T-helper 1 cell (primary cell): ENCODE measurements around the gene XRCC5.
A peak's percentile ranks its signal among the peaks of the same experiment; 100 is the strongest.
"Not testable (repeated sequence)": the region's sequence is repeated elsewhere in the genome, so short reads cannot be mapped to it uniquely, and the experiment has no call there.

Experiments used
- DNase-seq, 5 donors: peaks; one replicate each; pipeline ENCODE4 v3.0.0-alpha.2; 2012 to 2020

The XRCC5 gene

DNA sequence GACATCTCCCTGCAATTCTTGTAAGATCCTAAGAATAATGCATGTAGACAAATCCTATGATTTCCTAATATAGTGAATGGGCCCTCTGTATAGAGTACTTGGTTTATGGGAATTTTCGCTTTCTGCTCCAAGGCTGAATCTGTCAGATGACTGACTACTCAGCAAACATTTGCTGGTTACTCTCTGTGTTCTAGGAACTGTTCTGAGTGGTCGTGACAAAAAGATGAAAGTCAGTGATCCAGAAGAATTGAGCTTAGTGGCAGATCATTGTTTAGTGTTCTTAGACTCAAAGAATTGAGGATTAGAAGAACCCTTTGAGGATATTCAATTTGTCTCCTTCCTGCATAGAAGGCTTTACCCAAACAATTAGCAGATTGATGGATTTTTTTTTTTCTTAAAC lies 10.0 kb downstream of the XRCC5 start:
- DNase-seq = no peak

DNA sequence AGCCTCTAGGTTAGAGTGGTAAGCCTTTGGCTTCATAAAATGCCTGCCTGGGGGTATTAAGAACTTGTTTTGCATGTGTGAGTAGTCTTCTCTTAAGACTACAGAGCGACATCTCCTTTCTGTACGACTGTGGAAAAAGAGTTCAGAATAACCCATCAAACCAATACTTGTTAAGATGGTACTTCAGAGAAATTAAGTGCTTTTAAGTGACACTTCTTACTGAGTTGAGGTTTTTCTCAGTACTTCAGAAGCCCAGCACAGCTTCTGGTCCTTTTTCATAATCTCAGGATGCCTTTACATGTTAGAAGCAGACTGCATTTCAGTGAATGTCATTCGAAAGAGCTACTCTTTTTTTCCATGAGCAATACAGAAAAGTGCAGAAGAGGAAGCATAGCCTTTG lies 10.8 kb downstream of the XRCC5 start:
- DNase-seq = peak in 1 of 5 donors; percentile 86

DNA sequence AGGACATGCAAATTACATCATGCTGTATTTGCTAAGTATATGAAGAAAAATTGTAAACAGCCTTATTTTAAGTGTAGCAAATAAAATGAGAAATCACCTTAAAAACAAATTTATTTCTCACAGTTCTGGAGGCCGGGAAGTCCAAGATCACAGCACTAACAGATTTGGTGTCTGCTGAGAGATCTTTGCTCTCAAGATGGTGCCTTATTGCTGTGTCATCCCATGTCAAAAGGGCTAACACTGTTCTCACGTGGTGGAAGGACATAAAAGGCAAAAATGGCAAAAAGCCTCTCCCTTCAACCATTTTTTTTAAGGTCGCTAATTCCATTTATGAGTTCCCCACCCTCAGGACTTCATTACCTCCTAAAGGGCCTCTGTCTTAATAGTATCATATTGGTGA lies 12.1 kb downstream of the XRCC5 start:
- DNase-seq = no peak

DNA sequence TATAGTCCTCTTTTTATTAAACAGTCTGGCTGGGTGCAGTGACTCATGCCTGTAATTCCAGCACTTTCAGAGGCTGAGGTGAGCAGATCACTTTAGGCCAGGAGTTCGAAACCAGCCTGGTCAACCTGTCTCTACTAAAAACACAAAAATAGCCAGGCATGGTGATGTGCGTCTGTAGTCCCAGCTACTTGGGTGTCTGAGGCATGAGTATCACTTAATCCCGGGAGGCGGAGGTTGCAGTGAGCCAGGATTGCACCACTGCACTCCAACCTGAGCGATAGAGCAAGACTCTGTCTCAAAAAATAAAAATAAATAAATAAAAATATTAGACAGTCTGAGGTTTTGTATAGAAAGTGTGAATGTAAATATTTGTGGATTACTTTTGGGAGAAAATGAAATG lies 17.8 kb downstream of the XRCC5 start:
- no peak for DNase-seq

DNA sequence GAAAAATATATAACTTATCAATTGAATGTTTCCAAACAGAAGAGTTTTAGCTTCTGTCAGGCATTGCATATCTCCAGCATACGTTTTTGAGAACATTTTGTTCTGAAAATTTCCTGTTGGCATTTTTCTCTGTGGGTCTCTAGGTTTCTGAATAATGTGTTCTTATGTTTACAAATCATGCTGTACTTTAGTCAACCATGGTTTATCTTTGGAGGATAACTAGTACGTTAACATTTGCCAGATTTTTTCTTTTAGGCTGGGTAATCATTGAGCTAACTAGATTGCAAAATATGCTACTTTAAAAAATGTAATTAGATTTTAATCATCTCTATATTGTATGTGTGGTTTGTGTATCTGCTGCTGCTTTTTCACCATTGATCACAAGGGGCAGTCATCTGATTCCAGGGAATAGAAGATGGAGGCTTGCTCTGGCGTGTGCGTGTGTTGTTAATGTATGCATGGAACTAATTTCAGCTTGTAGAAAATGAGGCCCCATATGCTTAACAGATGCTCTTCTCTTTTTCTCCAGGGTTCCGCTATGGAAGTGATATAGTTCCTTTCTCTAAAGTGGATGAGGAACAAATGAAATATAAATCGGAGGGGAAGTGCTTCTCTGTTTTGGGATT lies 21.3 kb downstream of the XRCC5 start:
- DNase-seq = no peak

DNA sequence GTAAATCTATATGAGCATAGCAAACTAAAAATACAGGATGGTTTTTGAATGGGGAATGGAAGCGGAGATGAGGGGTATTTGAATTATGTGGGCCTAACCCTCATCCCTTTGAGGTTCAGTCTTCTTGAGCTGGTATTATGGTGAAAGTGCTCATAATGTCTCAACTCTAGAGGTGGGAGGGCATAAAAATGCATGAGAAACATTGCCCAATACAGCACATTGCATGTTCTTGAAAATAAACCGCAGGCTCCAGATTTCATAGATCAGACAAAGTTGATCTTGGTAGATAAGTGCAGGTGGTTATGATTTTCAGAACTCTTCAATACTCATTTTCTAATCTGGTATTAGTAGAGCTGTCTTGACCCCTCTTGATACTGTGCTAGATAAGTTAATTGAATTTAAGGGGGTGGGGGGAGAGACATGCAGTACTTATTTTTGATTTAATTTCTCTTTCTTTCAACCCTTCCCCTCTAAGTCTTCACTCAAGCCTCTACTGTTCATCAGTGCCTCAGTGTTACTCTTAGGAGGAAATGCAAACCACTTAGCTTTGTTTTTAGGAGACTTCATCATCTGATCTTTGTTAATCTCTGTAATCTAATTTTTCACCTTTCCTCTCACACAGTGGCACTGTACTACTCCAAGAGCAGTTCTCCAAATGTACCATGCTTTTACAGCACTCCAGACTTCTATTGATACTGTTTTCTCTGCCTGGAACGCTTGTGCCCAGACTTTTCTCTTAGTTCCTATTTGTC lies 22.2 kb downstream of the XRCC5 start:
- peak in 1 of 5 donors; percentile 40 for DNase-seq

DNA sequence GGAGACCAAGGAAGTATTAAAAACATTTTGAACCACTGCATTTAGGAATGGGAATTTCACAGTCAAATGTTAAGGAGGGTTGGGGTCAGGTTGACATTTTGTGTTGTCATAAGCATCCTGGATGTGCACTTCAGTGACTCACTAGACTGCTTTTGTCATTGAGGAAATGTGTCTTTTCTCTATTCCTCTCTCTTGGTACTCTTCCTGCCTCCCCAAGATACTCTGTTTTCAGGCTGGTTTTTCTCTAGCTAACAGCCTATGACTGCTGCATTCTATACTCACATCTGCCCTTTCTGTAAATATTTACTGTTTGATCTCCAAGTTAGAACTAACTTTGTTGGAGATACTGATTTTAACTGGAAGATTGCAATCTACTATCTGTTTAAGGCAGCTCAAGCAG lies 23.4 kb downstream of the XRCC5 start:
- no peak for DNase-seq

DNA sequence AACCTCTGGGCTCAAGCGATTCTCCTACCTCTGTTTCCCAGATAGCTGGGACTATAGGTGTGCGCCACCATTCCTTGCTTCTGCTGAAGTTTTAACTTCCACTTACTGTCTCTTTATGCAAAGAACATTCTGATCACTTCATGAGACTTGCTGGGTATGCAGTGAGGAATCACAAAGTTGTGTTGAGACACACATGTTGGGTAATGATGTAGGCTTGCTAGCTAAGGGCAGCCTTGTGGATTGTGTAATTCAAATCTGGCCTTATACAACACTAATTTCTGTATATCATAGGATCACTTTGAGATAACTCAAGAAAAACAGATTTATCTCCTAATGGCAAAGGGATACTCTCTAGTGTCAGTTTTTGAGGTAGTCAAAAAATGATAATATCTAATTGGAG lies 24.2 kb downstream of the XRCC5 start:
- no peak for DNase-seq

DNA sequence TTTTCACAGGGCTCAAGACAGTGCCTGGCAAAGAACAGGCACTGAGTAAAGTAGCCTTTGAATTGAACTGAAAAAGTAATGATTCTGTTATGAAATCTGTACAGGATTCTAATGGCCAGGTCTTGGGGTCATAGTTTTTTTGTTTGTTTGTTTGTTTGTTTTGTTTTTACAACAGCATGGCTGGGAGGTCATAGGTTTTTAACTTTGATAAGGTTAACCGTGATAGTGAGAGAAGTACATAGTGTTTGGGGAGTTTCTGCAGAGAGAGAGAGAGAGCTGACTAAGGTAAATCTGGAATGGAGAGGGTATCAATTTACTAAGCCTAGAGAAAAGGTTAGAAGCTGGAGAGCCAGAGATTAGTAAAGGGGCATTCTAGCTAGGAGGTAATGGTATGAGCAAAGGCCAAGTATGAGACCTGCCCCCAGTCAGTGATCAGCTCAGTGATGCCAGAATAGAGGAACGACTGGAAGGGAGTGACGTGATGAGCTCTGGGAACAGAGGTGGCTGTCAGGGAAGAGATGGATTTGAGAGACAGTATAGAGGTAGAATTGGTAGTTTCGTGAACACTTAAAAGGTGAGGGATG lies 25.9 kb downstream of the XRCC5 start:
- DNase-seq = no peak

DNA sequence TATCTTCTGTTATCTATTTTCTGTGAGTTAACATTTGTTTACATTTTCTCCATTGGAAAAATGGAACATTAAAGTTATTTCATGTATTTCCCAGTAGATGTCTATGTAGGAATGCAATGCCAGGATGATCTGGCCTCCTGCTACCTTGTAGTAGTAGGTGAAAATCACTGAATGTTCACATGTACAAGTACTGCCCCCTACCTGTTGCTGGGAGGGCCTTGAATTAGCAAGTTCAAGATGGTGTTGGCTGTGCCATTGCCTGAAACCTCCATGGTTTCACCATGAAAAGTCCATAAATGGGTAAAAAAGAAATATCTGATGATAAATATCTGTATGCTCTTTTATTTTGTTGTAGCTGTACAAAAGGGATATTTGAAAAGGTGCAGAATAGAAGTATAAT lies 30.7 kb downstream of the XRCC5 start:
- DNase-seq = peak in 4 of 5 donors; percentile 10 to 47 (median 26)

DNA sequence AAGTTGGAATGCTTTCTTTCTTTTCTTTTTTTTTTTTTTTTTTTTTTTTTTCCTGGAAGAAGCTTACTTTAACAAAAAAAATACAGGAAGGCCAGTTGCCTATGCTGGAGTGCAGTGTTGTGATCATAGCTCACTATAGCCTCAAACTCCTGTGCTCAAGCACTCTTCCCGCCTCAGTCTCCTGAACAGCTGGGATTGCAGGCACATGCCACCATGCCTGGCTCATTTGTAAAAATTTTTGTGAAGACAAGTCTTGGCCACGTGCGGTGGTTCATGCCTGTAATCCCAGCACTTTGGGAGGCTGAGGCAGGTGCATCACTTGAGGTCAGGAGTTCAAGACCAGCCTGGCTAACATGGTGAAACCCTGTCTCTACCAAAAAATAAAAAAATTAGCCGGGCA lies 32.4 kb downstream of the XRCC5 start:
- DNase-seq = not testable (repeated sequence)

DNA sequence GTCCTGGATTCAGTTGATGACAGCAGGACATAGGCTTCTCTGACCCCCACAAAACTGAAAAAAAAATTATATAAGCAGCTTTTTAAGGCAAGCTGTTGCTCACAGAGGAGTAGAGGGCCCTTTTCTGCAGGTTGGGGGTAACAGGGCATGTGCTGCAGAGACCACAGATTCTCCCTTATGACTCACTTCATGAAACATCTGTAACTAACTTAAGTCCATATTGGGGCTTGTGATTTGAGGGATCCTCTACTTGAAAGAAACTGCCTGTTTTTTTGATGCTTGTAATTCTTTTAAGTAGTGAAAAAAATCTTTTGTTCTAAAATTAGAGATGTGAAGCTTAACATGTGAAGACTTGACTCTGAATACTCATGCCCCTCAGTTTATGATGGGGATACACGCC lies 33.4 kb downstream of the XRCC5 start:
- DNase-seq = peak in 1 of 5 donors; percentile 65

DNA sequence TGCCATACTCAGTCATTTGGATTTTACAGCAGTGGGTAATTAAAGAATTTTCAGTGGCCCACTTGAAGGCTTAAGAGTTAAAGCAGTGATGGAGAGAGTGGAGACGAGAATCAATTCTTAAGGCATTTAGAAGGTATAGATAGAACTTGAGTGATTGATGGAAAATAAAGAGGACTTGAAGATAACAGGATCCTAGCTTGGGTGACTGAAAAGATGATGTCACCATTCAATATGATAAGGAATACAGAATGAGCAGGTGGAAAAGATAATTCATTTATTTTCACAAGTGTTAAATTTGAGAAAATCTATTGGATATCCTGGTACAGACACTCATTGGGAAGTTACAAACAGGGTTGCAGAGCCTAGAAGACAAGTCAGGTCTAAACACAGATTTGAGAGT lies 35.2 kb downstream of the XRCC5 start:
- DNase-seq = no peak

DNA sequence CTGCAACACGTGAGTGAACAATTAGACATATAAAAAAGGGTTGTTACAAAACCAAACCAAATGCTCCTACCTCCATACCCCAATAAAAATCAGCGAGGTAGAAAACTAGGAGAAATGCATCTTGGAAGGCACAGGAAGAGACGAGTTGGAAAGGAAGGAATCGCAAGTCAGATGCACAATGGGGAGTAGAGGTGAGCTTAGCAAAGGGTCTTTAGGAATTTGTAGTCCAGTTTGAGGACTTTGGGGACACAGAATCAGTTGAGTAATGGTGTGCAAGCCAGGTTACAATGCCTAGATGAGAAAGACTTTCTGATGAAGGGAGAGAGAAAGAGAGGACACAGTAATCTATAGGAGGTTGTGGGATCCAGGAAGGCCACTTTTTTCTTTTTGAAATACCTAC lies 35.7 kb downstream of the XRCC5 start:
- DNase-seq = no peak

DNA sequence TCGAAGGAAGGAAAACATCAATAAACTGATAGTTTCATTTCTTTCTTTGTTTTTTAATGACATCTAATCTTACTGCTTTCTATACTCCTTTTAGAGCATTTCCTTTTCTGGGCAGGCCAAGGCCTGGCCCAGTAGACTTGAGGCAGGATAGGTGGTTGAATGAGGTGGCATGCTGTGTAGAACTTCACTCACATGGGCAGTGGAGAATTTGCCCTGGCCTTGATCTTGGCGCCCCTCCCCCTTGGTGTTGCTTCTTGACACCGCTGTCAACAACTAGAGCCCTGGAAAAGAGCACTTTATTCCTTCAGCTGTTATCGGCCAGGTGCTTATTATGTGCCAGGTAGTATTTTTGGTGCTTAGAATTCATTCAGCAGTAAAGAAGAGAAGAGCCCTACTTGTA lies 37.4 kb downstream of the XRCC5 start:
- no peak for DNase-seq

DNA sequence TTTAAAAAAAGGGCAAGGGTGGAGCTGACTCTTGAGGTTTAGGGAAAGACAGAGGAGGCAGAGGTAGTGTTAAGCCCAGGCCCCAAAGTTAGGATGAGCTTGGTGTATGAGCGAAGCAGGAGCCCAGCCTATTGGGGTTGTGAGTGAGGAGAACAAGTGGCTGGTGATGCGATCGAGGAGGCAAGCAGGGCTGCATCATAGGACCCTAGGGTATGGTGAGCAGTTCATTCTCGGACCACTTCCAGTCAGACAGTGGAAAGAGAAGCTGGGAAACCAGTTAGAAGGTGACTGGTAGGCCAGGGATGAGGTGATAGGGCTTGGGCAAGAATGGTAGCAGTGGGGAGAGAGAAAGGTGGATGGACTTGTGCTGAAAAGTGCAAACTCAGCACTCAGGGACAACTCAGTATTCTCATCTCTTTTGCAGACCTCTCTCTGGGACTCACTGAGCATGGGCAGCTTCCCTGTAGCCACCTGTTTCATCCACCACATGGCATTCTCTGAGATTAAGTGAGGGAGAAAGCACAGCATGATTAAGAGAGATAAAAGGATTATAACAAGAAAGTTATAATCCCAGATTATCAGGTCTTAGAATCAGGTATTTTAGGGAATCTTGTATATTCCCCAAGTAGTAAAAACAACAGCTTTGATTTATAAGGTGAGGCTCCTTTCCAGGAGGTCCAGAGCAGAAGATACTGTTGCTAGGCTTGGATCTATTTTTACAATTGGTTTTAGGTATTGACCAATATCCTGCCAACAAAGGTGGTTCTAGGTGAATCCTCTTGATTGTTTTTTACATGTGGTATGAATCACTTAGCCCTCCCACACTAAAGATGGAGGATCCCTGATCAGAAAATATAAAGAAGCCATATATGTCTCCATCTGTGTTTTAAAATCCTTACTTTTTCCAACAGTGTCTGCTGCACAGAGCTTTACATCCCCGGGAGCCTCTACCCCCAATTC lies 38.3 kb downstream of the XRCC5 start:
- DNase-seq = no peak

DNA sequence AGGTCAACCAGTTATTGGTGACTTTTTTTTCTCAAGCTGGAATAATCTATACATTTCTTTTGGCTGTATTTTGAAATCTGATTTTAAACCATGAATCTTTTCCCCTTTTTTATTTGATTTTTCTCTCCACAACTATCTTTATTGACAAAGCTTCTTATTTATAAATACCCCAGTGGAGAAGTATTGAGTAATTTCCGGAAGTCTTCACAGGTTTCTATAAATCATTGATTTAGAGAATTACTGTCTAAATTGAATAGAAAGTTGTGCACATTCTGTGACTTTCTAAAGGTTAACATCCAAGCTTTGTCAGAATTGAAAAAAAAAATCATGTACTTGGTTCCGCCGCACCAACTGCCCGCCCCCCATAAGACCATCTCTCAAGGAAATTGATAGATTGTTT lies 39.8 kb downstream of the XRCC5 start:
- DNase-seq = no peak

DNA sequence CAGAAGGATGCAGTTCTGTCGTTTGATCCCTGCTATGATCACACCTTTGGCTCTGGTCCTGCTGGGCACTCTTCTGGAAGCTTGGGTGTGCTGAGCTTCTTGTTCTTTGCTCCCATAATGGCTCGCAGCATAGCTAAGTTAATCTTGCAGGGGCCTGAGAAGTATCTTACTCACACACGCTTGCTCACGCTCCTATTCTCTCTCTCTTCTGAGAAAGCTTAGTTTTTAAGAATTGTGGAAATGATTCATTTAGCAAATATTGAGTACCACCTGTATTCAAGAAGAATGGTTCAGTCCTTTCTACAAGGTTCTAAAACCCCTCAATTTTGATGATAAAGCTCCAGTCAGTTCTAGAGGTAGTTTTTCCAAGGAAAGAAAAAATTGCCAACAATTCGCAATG lies 40.6 kb downstream of the XRCC5 start:
- DNase-seq = no peak

DNA sequence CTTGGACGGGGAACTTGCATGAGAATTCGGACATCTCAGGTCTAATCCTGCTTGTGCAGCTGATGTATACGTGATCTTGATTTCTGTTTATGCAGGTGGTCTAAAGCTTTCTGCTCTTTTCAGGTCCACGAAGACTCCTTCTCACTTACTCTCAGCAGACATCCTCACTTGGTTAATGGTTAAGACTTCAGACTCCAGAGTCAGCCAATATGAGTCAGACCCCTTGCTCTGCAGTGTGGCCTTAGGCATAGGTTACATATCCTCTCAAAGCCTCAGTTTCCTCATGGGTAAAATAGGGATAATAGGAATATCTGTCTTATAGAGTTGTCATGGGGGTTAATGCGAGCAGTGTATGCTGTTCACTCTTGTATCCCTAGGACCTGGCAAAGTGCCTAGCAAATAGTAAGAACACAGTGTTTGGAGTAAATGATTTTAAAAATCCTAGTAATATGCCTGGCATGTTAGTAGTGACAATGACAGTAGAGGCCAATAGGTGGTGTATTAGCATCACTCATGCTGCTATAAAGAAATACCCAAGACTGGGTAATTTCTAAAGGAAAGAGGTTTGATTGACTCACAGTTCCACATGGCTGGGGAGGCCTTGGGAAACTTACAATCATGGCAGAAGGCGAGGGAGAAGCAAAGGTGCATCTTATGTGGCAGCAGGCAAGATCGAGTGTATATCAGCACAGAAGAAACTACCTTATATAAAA lies 42.3 kb downstream of the XRCC5 start:
- no peak for DNase-seq

DNA sequence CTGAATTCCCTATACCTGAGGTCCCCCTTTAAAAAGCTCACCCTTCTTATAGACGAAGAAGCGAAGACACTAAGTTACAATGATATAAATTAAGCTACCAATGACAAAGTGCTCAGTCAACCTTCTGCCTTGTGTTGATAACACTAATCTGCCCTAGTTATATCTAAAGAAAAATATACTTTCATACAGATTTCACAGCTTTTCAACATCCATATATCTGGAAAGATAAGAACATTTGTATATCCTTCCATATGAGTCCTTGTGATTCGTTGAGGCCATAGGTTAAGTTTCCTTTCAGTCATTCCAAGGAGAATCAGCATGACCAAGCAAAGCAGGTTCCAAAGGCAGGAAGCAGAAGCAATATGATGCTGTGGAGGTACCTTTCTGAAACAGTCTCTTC lies 46.8 kb downstream of the XRCC5 start:
- no peak for DNase-seq

DNA sequence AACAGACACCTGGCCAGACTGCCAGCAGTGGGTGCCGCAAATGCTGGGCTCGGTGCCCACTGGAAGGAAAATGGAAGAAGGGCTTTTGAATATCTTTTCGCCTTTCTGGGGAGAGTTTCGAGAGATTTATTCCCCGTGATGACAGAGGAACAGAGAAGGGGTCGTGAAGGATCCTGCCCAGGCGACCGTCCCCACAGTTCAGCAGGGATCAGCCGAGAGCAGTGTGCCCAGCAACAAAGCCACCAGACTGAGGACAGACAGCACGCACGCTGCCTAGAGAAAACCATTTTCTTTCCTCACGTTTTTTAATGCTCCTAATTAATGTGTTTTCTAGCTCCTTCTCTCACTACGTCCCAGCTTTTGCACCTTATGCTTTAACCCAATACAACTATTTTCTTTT lies 47.7 kb downstream of the XRCC5 start:
- no peak for DNase-seq

DNA sequence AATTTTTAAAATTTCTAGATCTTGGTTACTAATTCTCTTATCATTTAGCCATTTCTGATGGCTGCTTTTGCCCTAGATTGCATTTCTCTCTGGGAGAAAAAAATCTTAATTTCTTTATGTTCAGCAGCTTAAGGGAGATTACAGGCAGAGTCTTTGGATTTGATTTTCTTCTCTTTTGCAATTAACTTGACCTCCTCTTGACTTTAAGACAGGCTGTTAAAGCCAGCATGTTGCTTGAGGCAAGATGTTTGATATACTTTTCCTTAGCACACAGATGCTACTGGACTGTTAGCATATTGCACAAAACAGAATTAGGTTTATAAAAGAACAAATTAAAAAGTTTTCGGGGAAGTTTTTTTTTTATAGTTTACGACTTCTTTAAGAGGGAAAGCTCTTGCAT lies 50.0 kb downstream of the XRCC5 start:
- no peak for DNase-seq

DNA sequence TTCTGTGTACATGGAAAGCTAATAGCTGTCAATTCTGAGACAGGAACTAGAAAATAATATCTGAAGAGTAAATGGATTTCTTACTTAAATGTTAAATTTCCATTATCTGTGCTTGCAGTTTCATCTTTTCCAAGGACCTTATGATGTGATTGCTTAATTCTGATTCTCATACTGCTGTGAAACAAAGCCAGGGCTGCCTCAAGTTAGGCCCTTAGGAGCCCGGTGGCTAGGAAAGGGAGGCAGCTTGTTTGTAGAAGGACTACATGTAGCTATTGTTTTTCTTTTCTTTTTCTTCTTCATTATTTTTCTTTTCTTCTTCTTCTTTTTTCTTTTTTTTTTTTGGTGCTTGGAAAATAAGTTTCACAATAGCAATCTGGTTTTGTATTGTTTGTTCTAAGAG lies 50.5 kb downstream of the XRCC5 start:
- no peak for DNase-seq
